GM12865 (cell line): ENCODE results near the gene GINS2.

Experiments used
- DNase-seq: peaks from one replicate; pipeline ENCODE4 v3.0.0; 2010; ENCODE audit warnings: low read depth
- H3K4me3 ChIP-seq: 2 replicates; pipeline ENCODE4 v1.5.1; 2011; ENCODE audit warnings: mild to moderate bottlenecking, low read depth, low read length, control low read depth
- TF ChIP-seq, protein P1 (sequence below): IDR thresholded peaks from 2 replicates; pipeline ENCODE4 v1.5.1; 2011; ENCODE audit warnings: low read length, control low read depth, low read depth, inconsistent platforms; ENCODE audit not compliant: insufficient read depth; ENCODE audit errors: missing control alignments

GINS2 gene

DNA sequence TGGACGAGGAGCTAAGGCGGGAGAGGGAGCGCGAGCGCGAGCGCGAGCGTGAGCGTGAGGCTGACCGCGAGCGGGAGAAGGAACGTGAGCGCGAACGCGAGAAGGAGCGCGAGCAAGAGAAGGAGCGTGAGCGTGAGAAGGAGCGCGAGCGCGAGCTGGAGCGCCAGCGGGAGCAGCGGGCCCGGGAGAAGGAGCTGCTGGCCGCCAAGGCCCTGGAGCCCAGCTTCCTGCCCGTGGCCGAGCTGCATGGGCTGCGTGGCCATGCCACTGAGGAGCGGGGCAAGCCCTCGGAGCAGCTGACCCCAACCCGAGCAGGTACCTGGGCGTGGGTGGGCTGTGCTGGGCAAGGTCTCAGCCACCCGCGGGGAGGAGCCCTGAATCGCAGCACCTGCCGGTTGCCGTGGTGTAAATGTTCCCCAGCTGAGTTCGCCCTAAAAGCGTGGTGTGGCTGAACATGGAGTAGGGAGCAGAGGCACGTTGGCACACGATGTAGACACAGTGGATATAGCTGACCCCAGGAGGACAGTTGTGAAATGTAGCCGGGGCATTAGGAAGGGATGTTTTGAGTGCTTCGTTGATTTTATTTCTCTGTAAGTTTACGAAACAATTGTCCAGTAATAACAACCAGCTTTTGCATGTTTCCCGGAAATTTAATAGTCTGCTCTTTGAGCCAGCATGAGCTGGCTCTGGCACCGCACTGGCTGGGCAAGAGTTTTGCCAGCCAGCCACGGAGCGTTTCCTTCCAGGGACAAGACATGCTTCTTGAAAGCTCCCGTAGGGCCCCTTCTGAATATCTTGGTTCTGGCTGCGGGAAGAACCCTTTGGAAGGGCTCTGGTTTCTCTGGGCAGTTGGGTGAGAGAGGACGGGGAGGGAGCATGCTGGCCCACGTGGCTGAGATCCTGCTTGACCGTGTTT is 32.1 kb downstream of the GINS2 start:
- DNase-seq, result no peak
- H3K4me3 ChIP-seq, result no peak overlapping the region
- TF ChIP-seq, protein P1, sequence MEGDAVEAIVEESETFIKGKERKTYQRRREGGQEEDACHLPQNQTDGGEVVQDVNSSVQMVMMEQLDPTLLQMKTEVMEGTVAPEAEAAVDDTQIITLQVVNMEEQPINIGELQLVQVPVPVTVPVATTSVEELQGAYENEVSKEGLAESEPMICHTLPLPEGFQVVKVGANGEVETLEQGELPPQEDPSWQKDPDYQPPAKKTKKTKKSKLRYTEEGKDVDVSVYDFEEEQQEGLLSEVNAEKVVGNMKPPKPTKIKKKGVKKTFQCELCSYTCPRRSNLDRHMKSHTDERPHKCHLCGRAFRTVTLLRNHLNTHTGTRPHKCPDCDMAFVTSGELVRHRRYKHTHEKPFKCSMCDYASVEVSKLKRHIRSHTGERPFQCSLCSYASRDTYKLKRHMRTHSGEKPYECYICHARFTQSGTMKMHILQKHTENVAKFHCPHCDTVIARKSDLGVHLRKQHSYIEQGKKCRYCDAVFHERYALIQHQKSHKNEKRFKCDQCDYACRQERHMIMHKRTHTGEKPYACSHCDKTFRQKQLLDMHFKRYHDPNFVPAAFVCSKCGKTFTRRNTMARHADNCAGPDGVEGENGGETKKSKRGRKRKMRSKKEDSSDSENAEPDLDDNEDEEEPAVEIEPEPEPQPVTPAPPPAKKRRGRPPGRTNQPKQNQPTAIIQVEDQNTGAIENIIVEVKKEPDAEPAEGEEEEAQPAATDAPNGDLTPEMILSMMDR, result no peak

GRCh38 chr16:85655216-85656129 is 33.3 kb downstream of the GINS2 start:
- TF ChIP-seq, protein P1, result no peak
- no peak for DNase-seq
- H3K4me3 ChIP-seq, result no peak overlapping the region

- no peak for DNase-seq
- TF ChIP-seq, protein P1, result no peak
- no peak overlapping the region for H3K4me3 ChIP-seq
These were observed 34.3 kb downstream of the GINS2 start for GRCh38 chr16:85654251-85655095.

GRCh38 chr16:85653290-85653891 is 35.4 kb downstream of the GINS2 start:
- H3K4me3 ChIP-seq, result no peak overlapping the region
- no peak for DNase-seq
- TF ChIP-seq, protein P1, result no peak

DNA sequence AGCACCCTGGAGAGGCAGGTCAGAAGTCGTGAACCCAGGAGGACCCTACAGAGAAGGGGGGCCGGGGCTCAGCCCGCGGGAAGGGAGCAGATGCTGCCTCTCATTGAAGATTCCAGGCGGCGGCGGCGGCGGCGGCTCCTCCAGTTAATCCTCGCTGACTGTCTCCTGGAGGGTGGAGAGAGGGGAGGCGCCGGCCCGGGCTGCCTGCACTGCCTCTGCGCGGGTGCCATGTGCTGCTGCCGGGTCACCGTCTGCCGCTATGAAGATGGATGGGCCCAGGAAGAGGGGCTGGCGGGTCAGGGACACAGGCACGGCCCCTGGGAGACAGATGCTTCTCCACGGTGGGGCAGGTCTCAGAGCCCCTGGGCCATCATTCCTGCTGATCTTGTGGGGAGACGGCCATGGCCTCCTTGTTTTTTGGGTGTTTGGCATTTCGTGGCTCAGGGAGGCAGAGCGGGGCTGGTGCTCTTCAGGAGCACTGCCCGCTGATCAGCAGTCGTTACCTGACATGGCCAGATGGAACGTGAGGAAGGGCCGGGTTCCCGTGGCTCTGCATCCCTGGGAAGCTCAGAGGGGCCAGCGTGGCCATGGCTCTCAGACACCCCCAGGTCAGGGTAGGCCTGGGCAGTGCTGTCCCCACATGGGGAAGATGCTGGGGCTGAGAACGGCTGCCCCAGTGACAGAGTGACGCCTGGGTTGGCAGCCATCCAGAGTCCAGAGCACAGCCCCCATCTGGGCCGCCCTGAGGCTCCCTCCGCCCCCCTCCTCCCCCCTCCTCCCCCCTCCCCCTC is 36.1 kb downstream of the GINS2 start:
- TF ChIP-seq, protein P1, result no peak
- H3K4me3 ChIP-seq, result no peak overlapping the region
- no peak for DNase-seq
